GM19395 (cell line): Measurements from ENCODE around the gene ATP8B3.
"Not testable (repeated sequence)": the region's sequence is repeated elsewhere in the genome, so short reads cannot be mapped to it uniquely, and the experiment has no call there.

Source experiments
- ATAC-seq: cut with Tn5 transposase; IDR thresholded peaks from one replicate; pipeline ENCODE4 v1.9.1; 2021; ENCODE audit warnings: mild to moderate bottlenecking, moderate library complexity; ENCODE audit not compliant: unreplicated experiment

ATP8B3 gene

GRCh38 chr19:1799695-1800342 lies 12.3 kb downstream of the ATP8B3 start:
- ATAC-seq, result no peak

DNA sequence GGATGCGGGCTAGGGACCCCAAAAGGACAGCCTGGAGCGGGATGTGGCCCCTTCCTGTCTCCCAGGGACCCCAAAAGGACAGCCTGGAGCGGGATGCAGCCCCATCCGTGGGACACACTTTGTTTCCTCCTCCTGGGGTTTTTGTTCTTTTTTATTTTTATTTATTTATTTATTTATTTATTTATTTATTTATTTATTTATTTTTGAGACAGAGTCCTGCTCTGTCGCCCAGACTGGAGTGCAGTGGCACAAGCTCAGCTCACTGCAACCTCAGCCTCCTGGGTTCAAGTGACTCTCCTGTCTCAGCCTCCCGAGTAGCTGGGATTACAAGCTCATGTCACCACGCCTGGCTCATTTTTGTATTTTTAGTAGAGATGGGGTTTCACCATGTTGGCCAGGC lies 14.8 kb downstream of the ATP8B3 start:
- not testable (repeated sequence) for ATAC-seq

DNA sequence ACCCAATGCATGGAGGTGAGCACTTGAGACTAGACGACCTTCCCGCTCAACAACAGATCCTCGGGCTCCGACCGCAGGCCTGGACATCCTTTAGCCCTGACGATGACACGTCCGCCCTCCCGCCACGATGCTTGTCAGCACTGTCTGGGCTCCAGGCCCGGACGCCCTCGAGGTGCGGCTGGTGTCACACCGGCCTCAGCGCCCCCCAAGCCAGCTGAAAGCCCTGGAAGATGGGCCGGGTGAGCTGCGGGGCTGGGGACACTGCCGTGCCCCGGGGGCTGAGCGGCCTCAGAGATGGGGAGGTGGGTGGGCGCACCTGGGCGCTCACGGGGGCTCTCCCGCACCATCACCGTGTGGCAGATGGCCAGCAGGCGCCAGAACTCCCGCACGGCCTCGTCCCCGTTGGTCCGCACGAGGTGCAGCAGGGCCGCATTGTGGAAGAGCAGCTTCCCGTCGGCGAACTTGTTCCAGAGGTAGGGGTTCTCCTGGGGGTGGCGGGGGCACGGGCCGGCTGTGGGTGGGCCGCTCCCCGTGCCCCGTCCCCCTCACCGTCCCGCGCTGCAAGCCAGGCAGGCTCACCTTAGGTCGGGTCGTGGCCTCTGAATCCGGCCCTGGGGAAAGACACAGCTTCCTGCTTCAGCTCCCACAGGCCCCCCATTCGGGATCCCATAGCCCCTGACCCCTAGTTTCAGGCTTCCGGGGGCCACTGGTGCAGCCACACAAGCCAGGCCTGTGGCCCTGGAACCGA lies 15.5 kb downstream of the ATP8B3 start:
- ATAC-seq, result no peak

DNA sequence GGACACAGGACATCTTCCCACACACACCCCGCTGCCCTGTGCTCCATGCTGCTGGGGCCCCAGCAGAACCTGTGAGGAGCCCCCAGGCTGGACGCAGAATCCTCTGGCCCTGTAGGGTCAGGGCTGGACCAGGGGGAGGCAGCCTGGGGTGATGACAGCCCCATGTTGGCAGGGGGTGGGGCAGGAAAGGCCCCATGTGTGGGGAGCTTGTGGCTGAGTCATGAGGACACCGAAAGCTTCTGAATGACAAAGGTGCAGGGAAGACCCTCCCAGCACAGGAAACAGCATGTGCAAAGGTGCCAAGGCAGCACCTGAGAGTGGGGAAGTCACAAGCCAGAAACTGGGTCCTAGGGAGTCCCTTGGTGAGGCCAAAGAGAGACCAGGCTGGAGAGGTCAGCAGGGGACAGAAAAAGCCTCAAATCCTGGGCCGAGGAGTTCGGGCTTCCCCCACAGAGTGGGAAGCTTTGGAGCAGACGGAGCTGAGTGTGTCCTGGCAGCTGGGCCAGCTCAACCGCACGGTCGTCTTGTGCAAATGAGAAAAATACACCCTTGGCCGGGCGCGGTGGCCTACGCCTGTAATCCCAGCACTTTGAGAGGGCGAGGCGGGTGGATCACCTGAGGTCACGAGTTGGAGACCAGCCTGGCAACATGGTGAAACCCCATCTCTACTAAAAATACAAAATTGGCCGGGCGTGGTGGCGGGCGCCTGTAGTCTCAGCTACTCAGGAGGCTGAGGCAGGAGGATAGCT lies 17.5 kb downstream of the ATP8B3 start:
- no peak for ATAC-seq

GRCh38 chr19:1791879-1792278 lies 20.2 kb downstream of the ATP8B3 start:
- no peak for ATAC-seq

- ATAC-seq, result no peak
These were observed 21.9 kb downstream of the ATP8B3 start for GRCh38 chr19:1790054-1790792.

- ATAC-seq, result no peak
These were observed 22.6 kb downstream of the ATP8B3 start for GRCh38 chr19:1789261-1790041.

DNA sequence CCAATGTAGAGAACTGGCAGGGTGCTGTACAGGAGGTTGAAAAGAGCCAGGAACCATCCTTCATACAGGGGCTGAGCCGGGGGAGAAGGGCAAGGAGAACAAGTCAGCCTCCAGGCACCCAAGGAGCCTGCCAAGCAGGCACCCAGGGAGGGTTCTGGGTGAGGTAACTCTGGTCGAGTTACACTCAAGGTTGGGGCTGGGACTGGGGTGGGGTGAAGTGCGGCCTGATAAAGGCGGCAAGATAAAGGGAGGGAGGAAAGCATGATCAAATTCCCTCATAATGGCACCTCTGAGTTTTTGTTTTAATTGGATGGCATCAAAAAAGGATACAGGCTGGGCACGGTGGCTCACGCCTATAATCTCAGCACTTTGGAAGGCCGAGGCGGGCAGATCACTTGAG lies 25.0 kb downstream of the ATP8B3 start:
- ATAC-seq, result no peak

DNA sequence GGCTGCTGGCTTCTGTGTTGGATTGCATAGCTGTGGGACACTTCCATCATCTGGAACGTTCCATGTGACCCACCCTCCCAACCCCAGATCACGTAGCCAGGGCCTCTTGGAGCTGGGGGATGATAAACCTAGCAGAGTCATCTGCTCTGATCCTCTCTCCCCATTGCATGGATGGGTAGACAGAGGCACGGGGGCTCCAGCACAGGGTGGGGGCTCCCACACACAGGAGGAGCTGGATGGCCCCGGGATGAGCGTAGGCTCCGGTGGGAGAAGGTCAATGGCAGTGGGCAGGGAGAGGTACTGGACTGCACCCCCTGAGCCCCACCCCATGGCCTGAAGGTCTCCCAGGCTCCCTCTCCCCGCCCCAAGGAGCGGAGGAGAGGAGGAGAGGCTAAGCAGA lies 25.4 kb downstream of the ATP8B3 start:
- ATAC-seq, result no peak

GRCh38 chr19:1785310-1785709 lies 26.8 kb downstream of the ATP8B3 start:
- ATAC-seq, result no peak

DNA sequence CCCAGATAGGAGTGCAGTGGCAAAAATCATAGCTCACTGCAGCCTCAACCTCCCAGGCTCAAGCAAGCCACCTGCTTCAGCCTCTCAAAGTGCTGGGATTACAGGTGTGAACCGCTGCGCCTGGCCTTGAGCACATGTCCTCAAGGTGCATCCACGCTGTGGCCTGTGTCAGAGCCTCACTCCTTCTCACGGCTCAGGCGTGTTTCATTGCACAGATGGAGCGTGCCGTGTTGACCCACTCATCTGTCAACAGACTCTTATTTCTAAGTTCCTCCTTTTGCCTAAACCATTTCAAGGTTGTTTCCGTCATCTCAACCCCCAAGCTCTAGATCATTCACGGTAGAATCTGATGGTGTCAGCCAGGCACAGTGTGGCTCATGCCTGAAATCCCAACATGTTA lies 28.2 kb downstream of the ATP8B3 start:
- no peak for ATAC-seq

DNA sequence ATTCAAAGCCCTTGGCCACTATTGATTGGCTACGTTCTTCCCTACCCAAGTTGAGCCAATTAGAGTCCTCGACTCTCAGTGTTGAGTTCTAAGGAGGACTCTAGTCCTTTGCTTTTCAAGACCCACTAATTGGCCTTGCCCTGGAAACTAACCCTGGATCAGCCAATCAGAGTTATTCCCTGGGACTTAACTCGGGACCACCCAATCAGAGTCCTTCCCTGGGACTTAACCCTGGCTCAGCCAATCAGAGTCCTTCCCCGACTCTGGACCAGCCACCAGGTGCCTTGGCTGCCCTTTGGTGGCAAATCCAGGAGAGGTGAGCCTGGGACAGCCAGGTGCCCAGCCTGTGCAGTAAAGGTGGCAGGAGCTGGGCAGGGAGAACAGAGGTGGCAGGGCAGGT lies 28.7 kb downstream of the ATP8B3 start:
- no peak for ATAC-seq

GRCh38 chr19:1782521-1782920 lies 29.6 kb downstream of the ATP8B3 start:
- ATAC-seq, result no peak

GRCh38 chr19:1780272-1780958 lies 31.7 kb downstream of the ATP8B3 start:
- ATAC-seq, result no peak

- ATAC-seq, result no peak
These were observed 32.5 kb downstream of the ATP8B3 start for GRCh38 chr19:1779574-1779973.

GRCh38 chr19:1777149-1777548 lies 34.9 kb downstream of the ATP8B3 start:
- ATAC-seq, result no peak

GRCh38 chr19:1776606-1777147 lies 35.4 kb downstream of the ATP8B3 start:
- no peak for ATAC-seq

GRCh38 chr19:1775951-1776605 lies 36.0 kb downstream of the ATP8B3 start:
- no peak for ATAC-seq
